Ovary (tissue), 3 donors: ENCODE results near the gene KSR1.

ENCODE experiments used
- CTCF ChIP-seq, 3 donors: fragments of 450-650 bp in 2 of 3; fragments of 200-600 bp in 1 of 3; IDR thresholded peaks; one replicate each; pipeline versions ENCODE4 v1.5.1 to v1.8.0; 2016 to 2022; ENCODE audit warnings: antibody characterized with exemption in 3 of 3, mild to moderate bottlenecking in 1 of 3
- EP300 ChIP-seq: sonication (generic); formaldehyde crosslinking; IDR thresholded peaks from one replicate; pipeline ENCODE4 v1.6.1; 2017; ENCODE audit warnings: antibody characterized with exemption
- POLR2A ChIP-seq: fragments of 450-650 bp; IDR thresholded peaks from one replicate; pipeline ENCODE4 v1.6.1; 2017; ENCODE audit warnings: antibody characterized with exemption, mild to moderate bottlenecking, moderate library complexity
- donor health status: DM: no; HTN: no; CAD: no.

GRCh38 chr17:27521281-27522027 lies 65.2 kb downstream of the KSR1 start:
- TF ChIP-seq CTCF (IDR thresholded peaks at IDR 0.05) (no peak), POLR2A (no peak), EP300 (no peak)
